HK-2 (cell line): Measurements from ENCODE around the gene SP2.
A peak's percentile ranks its signal among the peaks of the same experiment; 100 is the strongest.
"Not testable (repeated sequence)": the region's sequence is repeated elsewhere in the genome, so short reads cannot be mapped to it uniquely, and the experiment has no call there.

Source experiments
- DNase-seq: peaks from one replicate; pipeline ENCODE4 v3.0.0-alpha.2; 2018; ENCODE audit not compliant: unreplicated experiment

Gene SP2

DNA sequence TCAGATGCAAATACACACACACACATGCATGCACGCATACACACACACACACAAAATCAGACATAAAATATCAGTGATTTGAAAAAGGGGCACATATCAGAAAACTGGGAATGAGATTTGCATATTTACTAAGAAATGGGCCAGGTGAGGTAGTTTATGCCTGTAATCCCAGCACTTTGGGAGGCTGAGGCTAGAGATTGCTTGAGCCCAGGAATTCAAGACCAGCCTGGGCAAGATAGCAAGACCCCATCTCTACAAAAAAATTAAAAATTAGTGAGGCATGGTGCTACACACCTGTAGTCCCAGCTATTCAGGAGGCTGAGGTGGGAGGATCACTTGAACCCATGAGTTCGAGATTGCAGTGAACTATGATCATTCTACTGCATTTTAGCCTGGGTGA, 23.0 kb downstream of the SP2 start:
- DNase-seq = no peak

DNA sequence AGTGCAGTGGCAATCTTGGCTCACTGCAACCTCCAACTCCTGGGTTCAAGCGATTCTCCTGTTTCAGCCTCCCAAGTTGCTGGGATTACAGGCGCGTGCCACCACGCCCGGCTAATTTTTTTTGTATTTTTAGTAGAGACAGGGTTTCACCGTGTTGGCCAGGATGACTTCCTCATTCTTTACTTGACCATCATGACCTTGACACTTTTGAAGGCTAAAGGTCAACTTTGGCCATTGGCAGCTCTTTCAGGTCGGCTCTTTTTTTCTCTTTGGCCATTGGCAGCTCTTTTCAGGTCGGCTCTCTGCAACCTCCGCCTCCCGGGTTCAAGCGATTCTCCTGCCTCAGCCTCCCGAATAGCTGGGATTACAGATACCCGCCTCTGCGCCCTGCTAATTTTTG, 23.9 kb downstream of the SP2 start:
- DNase-seq = not testable (repeated sequence)

DNA sequence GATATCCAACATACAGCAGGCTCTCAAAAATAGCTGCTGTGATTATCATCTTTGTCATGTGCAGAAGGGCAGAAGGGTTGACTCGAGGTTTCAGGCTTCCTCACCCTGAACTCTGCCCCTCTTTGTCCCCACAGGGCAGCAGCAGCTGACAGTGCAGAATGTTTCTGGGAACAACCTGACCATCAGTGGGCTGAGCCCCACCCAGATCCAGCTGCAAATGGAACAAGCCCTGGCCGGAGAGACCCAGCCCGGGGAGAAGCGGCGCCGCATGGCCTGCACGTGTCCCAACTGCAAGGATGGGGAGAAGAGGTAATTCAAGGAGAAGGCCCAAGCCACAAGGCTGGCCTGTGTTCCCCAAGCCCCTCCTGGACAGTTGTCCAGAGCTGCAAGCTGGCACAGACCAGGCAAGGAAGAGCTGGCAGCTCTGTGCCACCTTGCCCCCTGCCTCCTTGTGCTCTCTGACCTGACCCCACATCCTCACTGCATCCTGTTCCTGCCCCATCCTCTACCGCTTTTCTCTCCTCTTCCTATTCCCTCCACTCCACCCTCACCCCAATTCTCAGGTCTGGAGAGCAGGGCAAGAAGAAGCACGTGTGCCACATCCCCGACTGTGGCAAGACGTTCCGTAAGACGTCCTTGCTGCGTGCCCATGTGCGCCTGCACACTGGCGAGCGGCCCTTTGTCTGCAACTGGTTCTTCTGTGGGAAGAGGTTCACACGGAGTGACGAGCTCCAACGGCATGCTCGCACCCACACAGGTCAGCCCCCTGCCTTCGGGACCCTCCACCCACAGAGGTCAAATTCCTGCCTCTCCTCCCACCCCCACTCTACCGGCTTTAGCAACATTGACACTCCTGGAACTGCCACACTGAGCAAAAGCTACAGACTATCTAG, 29.0 kb downstream of the SP2 start:
- DNase-seq = no peak

DNA sequence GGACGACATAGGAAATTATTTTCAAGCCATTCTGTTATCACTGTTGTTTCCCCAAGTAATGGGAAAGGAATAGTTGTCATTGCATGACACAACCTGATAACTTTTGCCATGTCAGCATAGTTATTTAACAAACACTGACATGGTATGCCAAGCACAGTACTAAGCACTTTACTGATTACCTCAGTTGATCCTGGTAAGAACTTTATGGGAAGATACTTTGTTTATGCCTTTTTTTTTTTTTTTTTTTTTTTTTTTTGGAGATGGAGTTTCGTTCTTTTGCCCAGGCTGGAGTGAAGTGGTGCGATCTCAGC, 29.6 kb downstream of the SP2 start:
- DNase-seq = no peak

DNA sequence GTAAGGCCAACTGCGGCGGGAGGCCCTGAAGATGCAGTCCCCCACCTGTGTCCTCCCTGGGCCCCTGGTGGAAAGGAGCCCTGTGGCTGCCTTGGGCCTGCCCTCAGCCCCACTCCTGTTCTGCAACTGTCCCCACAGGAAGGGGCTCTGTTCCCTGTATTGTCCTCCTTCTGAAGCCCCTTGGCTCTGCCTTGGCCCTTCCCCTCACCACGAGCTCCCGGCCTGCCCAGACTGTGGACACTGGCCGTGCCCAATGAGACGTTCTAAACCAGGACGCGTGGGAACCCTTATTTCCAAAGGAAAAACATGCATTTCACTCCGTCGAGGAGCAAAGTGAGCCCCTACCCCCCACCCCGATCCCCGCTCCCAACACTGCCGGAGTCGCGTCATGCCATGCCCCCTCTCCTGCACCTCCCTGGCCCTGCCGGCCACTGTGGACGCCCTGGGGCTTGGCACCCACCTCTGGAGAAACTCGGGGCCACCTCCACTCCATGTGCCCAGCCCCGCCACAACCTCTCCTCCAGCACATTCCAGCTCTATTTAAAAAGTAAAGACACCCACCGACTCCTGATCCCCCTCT, 31.9 kb downstream of the SP2 start:
- DNase-seq = no peak

DNA sequence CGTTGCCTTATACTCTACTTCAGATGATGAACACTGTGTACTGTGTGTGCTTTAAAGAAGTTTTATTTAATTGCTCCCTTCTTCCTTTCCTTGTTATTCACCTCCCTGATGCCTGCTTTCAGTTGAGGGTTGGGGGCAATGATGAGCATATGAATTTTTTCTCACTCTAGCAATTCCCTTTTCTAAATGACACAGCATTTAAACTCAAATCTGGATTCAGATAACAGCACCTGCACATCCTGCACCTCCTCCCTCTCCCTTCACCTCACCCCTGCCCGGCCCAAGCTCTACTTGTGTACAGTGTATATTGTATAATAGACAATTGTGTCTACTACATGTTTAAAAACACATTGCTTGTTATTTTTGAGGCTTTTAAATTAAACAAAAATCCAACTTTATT, 32.4 kb downstream of the SP2 start:
- DNase-seq = no peak

DNA sequence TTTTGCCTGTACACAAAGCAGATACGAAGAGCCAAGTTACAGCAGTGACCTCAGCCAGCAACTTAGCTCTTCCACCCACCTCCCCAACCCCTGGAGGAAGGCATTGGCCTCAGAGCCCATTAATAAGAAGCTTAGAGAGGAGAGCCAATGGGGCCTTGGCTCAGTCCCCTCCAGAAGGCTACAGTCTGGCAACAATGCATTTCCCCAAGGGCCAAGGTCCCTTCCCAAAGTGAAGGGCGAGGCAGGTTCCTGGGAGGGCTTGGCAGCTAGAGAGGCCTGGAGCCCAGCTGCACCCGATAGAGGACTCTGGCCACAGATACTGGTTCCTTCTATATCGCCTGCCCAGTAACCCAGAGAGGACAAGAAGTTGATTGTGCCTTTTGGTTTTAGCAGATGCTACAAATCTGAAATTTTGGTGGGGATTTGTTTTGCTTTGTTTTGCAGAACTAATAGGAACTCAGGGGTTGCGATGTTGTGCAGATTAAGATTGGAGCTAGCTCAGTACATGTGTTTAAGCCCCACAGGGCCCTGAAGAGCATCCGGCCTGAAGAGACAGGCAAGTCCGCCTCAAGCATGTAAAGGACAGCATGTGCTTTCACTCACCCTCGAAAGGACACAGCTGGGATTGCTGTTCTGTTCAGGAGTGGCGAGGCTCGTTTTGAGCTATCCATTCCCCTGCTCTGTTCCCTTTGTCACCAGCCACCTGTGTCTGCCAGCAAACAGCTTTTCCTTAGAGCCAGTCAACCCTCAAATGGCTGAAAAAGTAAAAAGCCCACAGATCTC, 33.4 kb downstream of the SP2 start:
- DNase-seq = no peak

DNA sequence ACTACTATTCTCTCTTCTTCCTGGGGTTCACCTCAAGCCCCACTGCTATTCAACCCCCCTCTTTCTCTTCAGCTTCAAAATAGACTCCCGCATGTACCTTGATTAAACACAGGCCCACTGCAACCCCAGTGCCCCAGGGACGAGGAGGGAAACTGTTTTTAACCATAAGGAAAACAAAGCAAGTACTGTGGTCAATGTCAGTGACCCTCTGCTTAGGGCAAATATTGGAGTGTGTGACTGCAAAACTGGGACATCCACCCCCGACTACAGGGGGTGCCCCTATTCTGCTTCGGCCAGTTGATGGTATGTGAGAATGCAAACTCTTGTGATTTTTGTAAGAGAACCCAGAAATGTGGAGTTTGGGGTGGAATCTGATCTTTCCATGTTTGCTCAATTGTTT, 35.8 kb downstream of the SP2 start:
- no peak for DNase-seq

DNA sequence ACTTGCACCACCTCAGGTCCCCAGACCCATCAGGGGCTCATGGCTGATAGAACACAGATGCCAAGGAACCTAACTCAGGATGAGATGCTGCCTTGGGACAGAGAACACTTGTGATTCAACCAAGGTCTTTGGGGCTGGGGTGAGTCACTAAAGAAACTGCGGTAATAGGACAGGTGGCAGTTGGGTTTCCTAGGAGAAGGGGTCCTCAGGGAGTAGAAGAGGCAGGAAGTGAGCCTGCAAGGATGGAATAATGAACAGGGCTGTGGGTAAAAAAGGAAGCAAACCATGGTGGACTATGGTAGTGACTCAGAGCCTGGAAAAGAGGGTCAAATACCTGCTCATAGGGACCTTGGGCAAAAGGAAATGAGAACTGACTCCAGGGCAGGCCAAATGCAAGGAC, 38.8 kb downstream of the SP2 start:
- DNase-seq = peak; percentile 20

DNA sequence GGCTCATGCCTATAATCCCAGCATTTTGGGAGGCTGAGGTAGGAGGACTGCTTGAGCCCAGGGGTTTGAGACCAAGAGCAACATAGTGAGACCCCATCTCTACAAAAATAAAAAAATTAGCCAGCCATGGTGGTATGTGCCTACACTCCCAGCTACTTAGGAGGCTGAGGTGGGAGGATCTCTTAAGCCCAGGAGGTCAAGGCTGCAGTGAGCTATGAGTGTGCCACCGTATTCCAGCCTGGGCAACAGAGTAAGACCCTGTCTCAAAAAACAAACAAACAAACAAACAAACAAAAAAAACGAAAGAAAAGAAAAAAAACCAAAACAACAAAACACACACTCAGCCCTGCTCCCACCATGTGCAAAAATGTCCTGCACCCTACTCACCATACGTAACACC, 39.4 kb downstream of the SP2 start:
- not testable (repeated sequence) for DNase-seq

DNA sequence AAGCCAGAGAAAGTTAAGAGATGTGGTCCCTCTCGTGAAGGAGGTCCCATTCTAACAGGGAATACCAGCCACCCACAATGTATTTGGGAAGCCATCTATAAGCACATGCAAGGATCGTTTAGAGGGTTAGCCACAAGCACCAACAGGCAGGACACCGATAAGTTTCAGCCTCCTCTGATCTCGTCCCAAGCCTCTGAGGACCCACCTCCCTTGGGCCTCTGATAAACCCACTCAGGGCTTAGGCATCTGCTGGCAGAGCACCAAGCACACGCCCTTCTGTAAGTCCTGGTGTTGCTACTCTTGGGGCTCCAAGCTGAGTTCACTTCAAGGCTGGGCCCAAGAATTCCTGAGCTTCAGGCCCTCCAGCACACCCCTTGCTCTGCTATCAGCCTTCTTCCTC, 39.9 kb downstream of the SP2 start:
- DNase-seq = peak; percentile 50

DNA sequence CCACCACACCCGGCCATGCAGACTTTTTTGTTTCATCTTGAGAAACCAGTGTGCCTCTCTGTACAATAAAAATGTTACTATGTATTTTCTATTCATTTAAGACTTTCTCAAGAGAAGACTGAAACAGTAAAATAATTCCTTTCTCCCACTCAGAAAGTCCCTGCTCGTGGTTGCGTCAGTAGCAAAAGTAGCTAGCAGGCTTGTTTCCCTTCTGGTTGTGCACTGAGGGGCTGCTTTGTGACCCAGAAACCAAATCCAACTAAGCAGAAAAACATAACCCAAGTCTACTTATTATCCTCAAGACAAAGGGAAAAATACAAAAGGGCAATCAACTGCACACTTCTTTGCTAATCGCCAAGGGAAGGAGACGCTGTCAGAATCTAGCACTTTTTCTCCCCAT, 41.9 kb downstream of the SP2 start:
- DNase-seq = no peak

DNA sequence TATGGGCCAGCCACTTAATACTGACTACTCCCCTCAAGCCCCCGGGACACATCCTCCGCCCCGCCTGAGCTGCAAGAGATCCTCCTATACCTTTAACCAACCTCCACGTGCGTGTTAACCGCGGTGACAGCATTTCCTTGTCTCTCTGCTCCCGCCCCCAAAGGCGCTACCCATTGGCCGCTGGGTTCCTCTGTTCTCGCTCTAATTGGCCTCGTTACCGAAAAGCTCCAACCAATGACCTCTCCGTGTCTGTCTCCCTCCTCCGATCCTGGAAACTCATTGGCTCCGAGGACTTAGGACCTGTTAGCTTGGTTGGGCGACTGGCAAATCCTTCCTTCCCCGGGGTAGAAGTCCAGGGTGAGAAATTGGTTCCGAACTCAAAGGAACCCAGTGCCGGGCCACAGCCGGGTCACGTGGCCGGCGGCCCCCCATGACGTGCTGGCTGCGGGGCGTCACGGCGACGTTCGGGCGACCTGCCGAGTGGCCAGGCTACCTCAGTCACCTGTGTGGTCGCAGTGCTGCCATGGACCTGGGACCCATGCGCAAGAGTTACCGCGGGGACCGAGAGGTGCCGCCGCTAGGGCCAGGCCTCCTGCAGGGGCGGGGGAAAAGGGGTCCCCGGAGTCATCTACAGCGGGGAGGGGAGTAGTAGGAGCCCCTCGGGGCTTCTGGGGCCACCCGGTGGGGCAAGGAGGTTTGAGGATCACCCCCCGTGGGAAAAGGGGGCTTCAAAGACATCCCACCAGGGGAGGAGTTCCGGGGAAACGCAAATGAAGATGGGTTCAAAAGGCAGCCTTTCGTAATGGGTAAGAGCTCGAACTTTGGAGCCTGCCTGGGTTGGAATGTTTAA, 45.4 kb downstream of the SP2 start, which contains the start of gene PNPO:
Gene PNPO (plus strand): TSS at position 326 of the 850 bp plus-strand sequence. CDS start 105 bp downstream, at position 431.
- DNase-seq = peak; percentile 96

DNA sequence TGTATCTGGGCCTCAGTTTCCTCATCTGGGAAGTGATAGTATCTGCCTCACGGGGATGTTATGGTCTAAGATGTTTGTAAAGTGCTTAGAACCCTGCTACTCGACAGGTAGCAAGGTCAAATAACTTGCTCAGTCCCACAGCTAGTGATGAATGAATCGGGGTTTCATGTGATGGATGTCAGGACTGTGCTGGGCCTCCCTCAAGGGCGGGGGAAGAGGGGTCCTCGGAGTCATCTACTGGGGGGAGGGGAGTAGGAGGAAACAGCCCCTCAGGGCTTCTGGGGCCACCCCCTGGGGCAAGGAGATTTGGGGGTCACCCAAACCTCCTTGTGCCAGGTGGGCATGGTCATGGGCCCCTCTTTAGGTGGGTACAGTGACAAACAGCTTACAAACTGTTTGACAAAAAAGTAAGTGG, 46.1 kb downstream of the SP2 start:
- no peak for DNase-seq

DNA sequence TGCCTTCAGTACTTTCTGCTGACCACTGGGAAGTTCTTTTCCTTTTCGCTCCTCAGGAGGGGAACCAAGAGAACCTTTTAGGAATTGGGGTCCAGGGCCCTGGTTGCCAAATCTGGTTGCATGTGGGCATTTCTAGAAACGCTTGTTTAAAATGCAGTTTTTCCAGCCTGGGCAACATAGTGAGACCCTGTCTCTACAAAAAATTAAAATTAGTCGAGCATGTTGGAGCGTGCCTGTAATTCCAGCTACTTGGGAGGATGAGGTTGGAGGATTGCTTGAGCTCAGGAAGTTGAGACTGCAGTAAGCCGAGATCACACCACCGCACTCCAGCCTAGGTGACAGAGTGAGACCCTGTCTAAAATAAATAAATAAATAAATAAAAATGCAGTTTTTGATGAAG, 46.5 kb downstream of the SP2 start:
- no peak for DNase-seq

DNA sequence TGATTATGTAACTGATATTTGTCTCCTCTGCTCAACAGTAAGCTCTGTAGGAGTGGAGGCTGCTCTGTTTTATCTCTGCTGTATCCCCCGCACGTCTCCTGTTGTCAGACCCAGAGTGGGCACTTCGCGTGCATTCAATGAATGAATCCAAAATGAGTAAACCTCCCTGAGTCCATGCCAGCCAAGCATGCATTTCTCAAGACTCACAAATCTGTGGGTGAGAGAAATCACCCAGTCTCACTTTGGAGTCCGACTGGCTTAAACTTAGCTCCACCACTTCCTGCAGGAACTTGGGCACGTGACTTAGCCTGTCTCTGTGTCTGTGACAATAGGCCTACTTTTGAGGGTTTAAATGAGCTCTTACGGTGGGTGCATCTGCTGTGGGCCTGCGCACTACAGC, 49.0 kb downstream of the SP2 start:
- no peak for DNase-seq

DNA sequence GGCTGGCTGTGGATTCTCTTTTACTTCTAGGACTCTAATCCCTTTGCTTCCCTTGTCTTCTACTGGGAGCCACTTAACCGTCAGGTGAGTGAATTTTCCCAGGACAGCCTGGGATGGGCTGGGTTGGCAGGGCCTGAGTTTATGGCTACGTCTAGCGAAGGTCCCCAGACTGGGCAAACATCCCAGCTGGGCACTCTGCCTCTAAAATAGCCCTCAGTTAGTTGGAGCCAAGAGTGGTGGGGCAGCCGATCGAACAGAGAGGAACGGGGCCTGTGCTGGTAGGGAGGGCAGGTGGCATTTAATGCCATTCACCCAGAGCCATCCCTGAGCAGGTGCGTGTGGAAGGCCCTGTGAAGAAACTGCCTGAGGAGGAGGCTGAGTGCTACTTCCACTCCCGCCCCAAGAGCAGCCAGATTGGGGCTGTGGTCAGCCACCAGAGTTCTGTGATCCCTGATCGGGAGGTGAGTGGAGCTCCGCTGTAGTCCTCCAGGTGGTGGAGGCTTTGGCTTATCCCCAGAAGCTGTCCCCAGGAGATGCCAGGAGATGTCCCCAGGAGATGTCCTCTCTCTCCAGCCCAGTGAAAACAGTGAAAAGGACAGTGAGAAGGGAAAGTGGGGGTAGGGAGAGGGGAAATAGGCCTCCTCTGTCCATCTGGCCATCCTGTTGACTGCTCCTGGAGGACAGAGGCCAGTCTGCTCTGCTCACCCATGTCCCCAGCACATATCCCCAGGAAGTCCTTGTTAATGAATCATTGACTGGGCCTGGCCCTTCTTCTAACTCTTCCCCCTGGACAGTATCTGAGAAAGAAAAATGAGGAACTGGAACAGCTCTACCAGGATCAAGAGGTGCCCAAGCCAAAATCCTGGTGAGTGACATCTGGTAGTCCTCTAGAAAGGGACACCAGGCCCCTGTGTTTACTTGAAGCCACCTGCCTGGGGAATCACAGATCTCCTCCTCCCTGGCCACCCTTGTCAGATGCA, 49.8 kb downstream of the SP2 start:
- DNase-seq = no peak

DNA sequence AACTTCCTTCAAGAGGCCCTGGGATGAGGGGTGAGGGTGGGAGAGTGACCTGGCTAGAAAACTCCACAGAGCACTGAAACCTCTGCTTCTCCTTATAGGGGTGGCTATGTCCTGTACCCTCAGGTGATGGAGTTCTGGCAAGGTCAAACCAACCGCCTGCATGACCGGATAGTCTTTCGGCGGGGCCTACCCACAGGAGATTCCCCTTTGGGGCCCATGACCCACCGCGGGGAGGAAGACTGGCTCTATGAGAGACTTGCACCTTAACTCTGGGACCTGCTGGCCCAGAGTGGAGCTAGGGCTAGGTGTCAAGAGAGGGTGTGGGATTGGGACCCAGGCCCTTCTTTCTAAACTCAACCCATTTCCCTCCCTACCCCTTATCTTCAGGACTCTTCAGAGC, 50.5 kb downstream of the SP2 start:
- DNase-seq = no peak

DNA sequence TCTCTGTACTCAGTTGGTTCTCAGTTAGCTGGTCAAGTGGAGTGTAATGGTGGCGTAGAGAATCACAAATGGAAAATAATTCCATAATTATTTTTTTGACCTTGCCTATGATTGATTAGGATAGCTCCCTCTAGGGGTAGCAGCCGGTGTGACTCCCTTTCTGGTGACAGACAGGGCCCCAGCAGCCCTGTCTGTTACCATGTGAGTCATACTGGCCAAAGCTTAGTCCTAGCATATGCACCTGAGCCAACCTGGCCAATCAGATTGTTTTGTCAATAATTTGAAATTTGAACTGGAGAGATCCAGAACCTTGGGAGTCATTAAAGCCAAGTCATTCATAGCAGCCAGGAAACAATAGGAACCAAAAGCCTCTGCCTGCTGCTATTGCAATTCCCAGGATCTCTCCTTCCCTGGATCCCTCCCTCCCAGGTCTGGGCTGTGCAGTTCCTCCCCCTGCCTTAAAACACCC, 50.9 kb downstream of the SP2 start:
- DNase-seq = peak; percentile 75

DNA sequence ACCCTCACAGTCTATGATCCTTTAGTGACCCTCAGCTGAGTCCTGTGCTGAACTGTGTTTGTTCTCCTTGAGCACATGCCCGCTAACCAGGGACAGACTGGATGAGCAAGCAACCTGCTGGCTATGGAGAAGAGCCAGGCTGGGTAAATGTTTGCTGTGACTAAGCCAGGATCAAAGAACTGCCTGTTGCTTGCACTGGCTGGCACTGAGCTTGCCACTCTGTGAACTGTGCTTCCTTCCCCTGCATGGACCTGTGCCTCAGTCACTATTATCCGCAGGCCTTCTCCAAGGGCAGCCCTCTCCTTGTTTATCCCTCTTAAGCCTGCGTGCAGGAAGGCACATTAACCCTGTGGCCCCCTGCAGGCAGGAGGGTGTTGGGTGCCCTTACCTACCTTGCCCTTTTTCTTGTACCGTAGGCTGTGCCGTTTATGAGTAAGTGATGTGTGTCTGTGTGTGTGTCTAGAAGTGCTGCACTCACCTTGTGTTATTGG, 52.7 kb downstream of the SP2 start:
- peak; percentile 35 for DNase-seq
